Measurements from ENCODE around the gene LIPC. TPM values are rescaled to one million over a fixed set of nuclear protein-coding genes. Genes with fewer than 3 reads are reported as not detected.

The LIPC gene
- total and polyA plus RNA-seq, 9 of the 15 experiments (the other 6 are each of a cell fraction or from before 2014, with no cell fraction given), result 0.07 to 0.41 (median 0.11) TPM; not detected in 2

DNA sequence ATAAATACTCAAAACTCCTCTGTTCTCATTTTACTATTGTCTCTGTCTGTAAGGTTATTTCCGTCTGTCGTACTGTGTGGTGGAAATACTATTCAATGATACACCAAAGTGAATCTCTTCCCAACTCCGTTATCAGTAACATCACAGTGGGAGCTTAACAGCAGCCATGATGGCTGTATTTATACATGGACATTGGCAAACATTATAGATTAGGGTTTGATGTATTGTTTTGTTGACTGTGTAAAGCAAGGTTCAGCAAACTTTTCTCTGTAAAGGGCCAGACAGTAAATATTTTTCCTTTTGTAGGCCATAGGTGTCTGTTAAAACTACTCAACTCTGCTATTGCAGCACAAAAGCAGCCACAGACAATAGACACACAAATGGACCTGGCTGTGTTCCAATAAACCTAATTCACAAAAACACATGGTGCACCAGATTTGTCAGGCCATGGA, 23.2 kb downstream of the LIPC start (continued):
- TF ChIP-seq ZNF589 (CRISPR knock-in tag; IDR thresholded peaks at IDR 0.05; ENCODE audit: low read depth) (0 out of 2 replicates have a peak, but pooled peaks have one; percentile 68), MEF2D (tag; conservative IDR thresholded peaks at IDR 0.05; ENCODE audit: low read depth) (0 out of 2 replicates have a peak, but pooled peaks have one; percentile 34), SP1 (CRISPR knock-in tag; IDR thresholded peaks at IDR 0.05) (no peak), CREB1 (IDR thresholded peaks at IDR 0.05) (no peak), CREB1 (CRISPR knock-in tag; IDR thresholded peaks at IDR 0.05) (no peak)
- TF ChIP-seq, protein P1, sequence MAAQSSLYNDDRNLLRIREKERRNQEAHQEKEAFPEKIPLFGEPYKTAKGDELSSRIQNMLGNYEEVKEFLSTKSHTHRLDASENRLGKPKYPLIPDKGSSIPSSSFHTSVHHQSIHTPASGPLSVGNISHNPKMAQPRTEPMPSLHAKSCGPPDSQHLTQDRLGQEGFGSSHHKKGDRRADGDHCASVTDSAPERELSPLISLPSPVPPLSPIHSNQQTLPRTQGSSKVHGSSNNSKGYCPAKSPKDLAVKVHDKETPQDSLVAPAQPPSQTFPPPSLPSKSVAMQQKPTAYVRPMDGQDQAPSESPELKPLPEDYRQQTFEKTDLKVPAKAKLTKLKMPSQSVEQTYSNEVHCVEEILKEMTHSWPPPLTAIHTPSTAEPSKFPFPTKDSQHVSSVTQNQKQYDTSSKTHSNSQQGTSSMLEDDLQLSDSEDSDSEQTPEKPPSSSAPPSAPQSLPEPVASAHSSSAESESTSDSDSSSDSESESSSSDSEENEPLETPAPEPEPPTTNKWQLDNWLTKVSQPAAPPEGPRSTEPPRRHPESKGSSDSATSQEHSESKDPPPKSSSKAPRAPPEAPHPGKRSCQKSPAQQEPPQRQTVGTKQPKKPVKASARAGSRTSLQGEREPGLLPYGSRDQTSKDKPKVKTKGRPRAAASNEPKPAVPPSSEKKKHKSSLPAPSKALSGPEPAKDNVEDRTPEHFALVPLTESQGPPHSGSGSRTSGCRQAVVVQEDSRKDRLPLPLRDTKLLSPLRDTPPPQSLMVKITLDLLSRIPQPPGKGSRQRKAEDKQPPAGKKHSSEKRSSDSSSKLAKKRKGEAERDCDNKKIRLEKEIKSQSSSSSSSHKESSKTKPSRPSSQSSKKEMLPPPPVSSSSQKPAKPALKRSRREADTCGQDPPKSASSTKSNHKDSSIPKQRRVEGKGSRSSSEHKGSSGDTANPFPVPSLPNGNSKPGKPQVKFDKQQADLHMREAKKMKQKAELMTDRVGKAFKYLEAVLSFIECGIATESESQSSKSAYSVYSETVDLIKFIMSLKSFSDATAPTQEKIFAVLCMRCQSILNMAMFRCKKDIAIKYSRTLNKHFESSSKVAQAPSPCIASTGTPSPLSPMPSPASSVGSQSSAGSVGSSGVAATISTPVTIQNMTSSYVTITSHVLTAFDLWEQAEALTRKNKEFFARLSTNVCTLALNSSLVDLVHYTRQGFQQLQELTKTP (IDR thresholded peaks at IDR 0.05; ENCODE audit: low read depth in 1 of 2, partially characterized antibody in 2 of 2), result no peak
- TF ChIP-seq, protein P2, sequence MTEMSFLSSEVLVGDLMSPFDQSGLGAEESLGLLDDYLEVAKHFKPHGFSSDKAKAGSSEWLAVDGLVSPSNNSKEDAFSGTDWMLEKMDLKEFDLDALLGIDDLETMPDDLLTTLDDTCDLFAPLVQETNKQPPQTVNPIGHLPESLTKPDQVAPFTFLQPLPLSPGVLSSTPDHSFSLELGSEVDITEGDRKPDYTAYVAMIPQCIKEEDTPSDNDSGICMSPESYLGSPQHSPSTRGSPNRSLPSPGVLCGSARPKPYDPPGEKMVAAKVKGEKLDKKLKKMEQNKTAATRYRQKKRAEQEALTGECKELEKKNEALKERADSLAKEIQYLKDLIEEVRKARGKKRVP (CRISPR knock-in tag; IDR thresholded peaks at IDR 0.05), result 0 out of 2 replicates have a peak, but pooled peaks have one; percentile 13
- TF ChIP-seq, protein P3, sequence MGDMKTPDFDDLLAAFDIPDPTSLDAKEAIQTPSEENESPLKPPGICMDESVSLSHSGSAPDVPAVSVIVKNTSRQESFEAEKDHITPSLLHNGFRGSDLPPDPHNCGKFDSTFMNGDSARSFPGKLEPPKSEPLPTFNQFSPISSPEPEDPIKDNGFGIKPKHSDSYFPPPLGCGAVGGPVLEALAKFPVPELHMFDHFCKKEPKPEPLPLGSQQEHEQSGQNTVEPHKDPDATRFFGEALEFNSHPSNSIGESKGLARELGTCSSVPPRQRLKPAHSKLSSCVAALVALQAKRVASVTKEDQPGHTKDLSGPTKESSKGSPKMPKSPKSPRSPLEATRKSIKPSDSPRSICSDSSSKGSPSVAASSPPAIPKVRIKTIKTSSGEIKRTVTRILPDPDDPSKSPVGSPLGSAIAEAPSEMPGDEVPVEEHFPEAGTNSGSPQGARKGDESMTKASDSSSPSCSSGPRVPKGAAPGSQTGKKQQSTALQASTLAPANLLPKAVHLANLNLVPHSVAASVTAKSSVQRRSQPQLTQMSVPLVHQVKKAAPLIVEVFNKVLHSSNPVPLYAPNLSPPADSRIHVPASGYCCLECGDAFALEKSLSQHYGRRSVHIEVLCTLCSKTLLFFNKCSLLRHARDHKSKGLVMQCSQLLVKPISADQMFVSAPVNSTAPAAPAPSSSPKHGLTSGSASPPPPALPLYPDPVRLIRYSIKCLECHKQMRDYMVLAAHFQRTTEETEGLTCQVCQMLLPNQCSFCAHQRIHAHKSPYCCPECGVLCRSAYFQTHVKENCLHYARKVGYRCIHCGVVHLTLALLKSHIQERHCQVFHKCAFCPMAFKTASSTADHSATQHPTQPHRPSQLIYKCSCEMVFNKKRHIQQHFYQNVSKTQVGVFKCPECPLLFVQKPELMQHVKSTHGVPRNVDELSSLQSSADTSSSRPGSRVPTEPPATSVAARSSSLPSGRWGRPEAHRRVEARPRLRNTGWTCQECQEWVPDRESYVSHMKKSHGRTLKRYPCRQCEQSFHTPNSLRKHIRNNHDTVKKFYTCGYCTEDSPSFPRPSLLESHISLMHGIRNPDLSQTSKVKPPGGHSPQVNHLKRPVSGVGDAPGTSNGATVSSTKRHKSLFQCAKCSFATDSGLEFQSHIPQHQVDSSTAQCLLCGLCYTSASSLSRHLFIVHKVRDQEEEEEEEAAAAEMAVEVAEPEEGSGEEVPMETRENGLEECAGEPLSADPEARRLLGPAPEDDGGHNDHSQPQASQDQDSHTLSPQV (IDR thresholded peaks at IDR 0.05), result peak; percentile 36; the same call in 1 of the 2 replicates
- TF ChIP-seq, protein P4, sequence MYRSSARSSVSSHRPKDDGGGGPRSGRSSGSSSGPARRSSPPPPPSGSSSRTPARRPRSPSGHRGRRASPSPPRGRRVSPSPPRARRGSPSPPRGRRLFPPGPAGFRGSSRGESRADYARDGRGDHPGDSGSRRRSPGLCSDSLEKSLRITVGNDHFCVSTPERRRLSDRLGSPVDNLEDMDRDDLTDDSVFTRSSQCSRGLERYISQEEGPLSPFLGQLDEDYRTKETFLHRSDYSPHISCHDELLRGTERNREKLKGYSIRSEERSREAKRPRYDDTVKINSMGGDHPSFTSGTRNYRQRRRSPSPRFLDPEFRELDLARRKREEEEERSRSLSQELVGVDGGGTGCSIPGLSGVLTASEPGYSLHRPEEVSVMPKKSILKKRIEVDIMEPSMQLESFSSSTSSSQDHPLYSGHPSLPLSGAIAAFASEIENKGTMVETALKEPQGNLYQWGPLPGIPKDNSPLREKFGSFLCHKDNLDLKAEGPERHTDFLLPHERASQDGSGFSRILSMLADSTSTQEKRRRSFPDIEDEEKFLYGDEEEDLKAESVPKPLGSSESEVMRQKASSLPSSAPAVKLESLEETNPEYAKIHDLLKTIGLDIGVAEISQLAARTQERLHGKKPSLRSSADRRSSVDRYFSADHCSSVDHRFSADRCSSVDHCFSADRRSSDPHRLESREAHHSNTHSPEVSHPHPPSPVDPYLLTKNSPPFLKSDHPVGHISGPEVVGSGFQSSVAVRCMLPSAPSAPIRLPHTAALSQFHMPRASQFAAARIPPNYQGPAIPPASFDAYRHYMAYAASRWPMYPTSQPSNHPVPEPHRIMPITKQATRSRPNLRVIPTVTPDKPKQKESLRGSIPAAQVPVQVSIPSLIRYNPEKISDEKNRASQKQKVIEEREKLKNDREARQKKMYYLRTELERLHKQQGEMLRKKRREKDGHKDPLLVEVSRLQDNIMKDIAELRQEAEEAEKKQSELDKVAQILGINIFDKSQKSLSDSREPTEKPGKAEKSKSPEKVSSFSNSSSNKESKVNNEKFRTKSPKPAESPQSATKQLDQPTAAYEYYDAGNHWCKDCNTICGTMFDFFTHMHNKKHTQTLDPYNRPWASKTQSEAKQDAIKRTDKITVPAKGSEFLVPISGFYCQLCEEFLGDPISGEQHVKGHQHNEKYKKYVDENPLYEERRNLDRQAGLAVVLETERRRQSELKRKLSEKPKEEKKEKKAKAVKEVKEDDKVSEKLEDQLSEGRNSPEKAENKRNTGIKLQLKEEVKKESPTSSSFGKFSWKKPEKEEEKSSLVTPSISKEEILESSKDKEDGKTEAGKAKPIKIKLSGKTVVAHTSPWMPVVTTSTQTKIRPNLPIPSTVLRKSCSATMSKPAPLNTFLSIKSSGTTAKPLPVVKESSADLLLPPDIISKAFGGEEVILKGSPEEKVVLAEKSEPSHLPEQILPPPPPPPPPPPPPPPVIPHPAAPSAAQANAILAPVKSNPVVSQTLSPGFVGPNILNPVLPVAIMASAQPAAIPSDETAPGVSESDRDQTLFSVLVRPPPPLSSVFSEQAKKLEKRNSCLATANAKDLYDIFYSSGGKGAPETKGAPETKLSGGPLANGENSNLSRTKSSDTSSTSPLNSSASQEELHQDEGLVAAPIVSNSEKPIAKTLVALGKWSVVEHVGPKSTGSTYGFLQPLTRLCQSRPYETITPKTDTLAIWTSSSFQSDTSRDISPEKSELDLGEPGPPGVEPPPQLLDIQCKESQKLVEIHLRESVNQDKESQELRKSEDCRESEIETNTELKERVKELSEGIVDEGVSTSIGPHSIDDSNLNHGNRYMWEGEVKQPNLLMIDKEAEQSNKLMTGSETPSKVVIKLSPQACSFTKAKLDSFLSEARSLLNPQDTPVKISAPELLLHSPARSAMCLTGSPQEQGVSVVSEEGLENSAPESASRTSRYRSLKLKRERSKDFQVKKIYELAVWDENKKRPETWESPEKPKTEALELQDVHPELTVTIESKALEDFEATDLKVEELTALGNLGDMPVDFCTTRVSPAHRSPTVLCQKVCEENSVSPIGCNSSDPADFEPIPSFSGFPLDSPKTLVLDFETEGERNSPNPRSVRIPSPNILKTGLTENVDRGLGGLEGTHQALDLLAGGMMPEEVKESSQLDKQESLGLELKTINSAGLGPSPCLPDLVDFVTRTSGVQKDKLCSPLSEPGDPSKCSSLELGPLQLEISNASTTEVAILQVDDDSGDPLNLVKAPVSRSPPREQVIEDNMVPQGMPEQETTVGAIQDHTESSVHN (IDR thresholded peaks at IDR 0.05; ENCODE audit: borderline replicate concordance in 1 of 2, low read depth in 1 of 2), result no peak
